Activated CD4-positive, alpha-beta T cell treated with anti-CD3 and anti-CD28 coated beads for 4 hours (primary cell): ENCODE results near the gene SCLY.
"Not testable (repeated sequence)": the region's sequence is repeated elsewhere in the genome, so short reads cannot be mapped to it uniquely, and the experiment has no call there.

Experiments
- DNase-seq, 2 donors: peaks; one replicate each; pipeline ENCODE4 v3.0.0-alpha.2; 2020

The SCLY gene

GRCh38 chr2:238114851-238115660 lies 54.3 kb downstream of the SCLY start:
- DNase-seq: no peak

GRCh38 chr2:238115709-238116108 lies 54.9 kb downstream of the SCLY start:
- not testable (repeated sequence) for DNase-seq

GRCh38 chr2:238116298-238117198 lies 55.7 kb downstream of the SCLY start:
- DNase-seq: no peak

DNA sequence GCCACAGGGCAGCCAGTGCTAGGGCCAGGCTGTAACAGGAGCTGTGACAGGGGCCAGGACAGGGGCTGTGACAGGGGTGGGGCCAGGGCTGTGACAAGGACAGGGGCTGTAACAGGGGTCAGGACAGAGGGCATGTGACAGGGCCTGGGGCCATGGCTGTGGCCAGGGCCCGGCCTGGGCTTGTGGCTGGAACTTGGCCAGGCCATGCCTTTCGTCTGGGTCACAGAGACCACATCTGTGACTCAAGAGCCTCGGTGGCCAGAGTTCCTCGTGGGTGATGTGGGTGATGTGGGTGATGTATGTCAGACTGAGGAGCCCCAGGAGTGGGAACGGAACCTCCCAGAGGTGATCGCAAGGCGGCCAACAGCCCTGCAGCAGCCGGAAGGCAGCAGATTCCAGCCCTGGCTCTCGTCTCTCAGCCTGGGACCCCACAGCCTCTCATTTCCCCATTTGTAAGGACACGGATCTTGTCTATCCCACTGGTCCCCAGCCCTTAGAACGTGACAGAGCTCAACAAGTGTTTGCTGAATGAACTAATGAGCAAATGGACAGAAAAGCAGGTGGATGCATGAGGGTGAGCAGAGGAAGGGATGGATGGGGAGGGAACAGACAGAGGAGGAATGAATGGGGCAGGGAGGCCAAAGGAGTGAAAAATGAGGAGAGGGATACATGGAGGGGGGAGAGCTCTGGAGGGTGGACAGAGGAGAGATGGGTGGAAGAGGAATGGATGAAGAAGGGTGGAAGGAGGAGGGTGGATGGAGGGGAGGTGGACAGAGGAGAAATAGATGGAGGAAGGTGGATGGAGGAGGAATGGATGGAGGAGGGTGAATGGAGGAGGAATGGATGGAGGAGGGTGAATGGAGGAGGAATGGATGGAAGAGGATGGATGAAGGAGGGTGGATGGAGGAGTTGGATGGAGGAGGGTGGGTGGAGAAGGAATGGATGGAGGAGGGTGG lies 56.7 kb downstream of the SCLY start:
- no peak for DNase-seq

DNA sequence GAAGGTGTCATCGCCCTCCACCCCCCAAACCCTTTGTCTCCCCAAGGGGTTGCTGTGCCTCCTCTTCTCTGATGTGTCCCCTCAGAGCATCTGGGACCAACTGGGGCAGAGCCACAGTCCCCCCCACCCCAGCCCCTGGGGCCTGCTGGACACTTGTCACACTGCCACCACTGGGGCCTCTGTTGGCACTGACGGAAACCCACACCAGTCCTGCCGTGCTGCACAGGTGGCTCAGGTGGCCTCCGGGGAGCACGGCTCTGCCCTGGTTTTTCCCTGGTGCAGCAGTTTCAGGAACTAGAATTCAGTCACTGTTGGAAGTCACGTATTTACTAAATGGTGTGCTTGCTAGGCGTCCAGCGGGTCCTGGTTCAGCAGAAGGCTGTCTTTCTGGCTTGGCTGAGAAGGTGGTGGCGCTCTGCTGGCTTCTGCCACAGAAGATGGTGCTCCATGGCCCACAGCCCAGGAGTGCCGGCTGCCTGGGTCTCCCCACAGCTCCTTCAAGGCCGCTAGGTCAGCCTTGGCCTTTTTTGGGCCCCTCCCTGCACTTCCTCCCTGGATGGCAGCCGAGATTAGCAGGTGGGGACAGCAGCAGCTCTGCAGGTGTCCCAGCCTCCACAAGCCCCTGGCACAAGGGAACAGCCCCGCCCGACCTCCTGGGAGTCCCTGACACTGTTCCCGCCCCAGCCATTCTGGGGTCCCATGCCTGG lies 59.1 kb downstream of the SCLY start:
- DNase-seq: no peak

DNA sequence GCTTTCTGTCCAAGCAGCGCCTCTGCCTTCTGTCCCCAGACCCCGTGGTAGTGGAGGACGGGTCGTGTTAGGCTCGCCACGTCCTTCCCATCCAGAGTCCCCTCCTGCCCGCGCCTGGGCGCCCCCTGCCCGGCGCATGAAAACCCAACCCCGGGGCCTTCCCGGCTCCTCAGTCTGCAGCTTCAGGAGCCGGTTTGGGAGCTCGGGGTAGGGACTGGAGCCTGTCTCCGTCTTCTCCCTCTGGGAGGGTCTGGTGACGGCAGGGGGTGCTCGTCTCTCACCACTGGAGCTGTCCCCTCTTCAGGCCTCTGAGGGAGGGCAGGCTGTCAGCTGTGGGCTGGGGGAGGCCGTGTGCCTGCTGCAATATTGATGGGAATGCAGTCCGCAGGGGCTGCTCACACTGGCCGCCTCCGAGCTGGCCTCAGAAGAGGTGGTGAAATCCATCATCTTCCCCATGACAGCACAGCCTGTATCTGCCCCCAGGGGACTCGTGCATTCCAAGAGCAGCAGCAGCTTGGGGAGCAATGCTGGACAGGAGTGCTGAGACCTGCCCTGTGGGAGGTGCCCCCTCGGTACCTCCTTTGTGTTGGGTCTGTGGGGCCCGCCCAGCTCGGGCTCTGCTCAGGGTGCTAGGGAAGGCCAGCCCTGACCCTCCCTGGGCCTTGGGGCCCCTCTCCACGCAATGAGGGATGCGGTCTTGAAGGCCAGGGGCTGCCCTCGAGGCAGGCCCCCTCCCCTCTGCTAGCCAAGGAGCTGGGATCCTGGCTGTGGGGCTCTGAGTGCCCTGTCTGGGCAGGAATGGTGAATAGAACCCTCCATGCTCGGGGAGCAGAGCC lies 59.9 kb downstream of the SCLY start:
- DNase-seq: no peak

GRCh38 chr2:238121511-238122286 lies 60.9 kb downstream of the SCLY start:
- no peak for DNase-seq

- no peak for DNase-seq
These were observed 61.8 kb downstream of the SCLY start for GRCh38 chr2:238122287-238123217.

DNA sequence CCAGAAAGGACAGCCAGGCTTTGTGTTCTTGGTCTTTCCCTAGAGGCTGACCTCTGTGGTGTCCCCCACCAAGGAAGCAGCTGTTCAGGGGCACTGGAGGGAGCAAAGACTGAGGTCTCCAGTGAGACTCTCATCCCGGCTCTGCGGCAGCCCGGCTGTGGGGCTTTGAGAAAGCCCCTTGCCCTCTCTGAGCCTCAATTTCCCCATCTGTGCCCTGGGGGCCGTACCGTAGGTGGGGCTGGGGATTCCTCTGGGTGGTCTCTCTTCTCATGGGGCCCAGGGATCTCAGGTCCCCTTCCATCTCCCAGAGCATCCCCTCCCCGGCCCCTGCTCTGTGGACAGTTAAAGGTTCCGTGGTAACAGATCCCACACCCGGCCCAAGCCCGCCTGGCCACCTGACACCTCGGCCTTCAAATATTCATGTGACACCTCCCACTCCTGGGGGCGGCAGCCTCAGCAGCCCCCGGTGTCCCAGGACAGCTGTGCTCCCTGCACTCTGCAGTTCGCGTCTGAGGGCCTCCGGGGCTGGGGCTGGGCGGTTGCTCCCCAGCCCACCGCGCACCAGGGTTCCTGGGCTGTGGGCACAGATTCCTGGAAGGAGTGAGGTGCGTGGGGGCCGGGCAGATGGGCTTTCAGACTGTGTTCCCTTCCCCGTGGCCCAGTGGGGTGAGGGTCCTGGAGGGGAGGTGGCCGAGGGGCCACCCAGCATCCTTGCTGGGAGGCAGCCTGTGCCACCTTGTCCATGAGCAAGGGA lies 62.6 kb downstream of the SCLY start:
- no peak for DNase-seq

GRCh38 chr2:238123991-238124470 lies 63.2 kb downstream of the SCLY start:
- no peak for DNase-seq

DNA sequence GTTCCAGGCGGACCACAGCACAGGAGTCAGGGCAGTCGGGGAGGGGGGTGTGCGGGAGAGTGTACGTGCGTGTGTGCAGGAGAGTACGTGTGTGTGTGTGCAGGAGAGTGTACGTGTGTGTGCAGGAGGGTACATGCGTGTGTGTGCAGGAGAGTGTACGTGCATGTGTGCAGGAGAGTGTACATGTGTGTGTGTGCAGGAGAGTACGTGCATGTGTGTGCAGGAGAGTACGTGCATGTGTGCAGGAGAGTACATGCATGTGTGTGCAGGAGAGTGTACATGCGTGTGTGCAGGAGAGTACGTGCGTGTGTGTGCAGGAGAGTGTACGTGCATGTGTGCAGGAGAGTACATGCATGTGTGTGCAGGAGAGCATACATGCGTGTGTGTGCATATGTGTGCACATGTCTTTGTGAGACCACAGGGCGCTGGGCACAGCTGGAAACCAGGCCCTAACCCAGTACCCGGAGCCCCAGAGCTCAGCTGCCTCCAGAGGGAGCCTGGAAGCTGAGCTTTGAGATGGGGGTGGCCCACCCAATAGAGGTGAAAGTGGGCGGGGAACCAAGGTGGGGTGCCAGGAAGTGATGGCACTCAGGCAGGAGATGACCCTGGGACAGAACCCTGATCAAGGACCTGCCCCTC lies 63.8 kb downstream of the SCLY start:
- no peak for DNase-seq

- DNase-seq: no peak
These were observed 64.5 kb downstream of the SCLY start for GRCh38 chr2:238125127-238125885.

GRCh38 chr2:238126338-238126737 lies 65.5 kb downstream of the SCLY start:
- DNase-seq: no peak

DNA sequence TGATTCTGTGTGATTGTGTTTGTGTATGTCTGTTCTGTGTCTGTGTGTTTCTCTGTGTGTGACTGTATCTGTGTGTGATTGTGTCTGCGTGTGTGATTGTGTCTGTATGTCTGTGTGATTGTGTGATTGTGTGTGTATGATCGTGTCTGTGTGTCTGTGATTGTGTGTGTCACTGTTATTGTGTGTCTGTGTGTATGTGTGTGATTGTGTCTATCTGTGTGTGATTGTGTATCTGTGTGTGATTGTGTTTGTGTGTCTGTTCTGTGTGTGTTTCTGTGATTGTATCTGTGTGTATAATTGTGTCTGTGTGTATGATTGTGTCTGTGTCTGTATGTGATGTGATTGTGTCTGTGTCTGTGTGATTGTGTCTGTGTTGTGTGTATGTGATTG lies 66.0 kb downstream of the SCLY start:
- no peak for DNase-seq

- no peak for DNase-seq
These were observed 66.6 kb downstream of the SCLY start for GRCh38 chr2:238127165-238128060.

GRCh38 chr2:238128061-238128440 lies 67.2 kb downstream of the SCLY start:
- DNase-seq: no peak
